GM12878 (cell line): ENCODE data around the gene FREY1. TPM values are rescaled to one million over a fixed set of nuclear protein-coding genes. Genes with fewer than 3 reads are reported as not detected.
A peak's percentile ranks its signal among the peaks of the same experiment; 100 is the strongest.

Experiments
- BCL3 ChIP-seq: IDR thresholded peaks from 2 replicates; pipeline ENCODE4 v1.6.1; 2011; ENCODE audit warnings: borderline replicate concordance, low read depth, mild to moderate bottlenecking, moderate library complexity, low read length; ENCODE audit not compliant: insufficient read depth, poor library complexity, severe bottlenecking
- E2F8 ChIP-seq: fragments of 450-650 bp; IDR thresholded peaks from 2 replicates; pipeline ENCODE4 v1.6.1; 2018; ENCODE audit warnings: mild to moderate bottlenecking, low read depth, moderate library complexity; ENCODE audit not compliant: partially characterized antibody
- HCFC1 ChIP-seq: fragments of 150-350 bp; IDR thresholded peaks from 2 replicates; pipeline ENCODE4 v1.6.1; 2014; ENCODE audit warnings: low read length
- MYB ChIP-seq: fragments of 150-350 bp; IDR thresholded peaks from 2 replicates; pipeline ENCODE4 v1.6.1; 2014; ENCODE audit warnings: mild to moderate bottlenecking, low read depth, low read length, borderline replicate concordance
- RBBP5 ChIP-seq: fragments of 200-600 bp; sonication (generic); conservative IDR thresholded peaks from 2 replicates; pipeline ENCODE4 v1.6.1; 2016
- RCOR1 ChIP-seq: conservative IDR thresholded peaks from 2 replicates; pipeline ENCODE4 v1.6.1; 2012; ENCODE audit warnings: low read depth, low read length, improper control_type of control experiment
- SMAD1 ChIP-seq: fragments of 450-650 bp; IDR thresholded peaks from 2 replicates; pipeline ENCODE4 v1.6.1; 2018; ENCODE audit warnings: mild to moderate bottlenecking, low read depth; ENCODE audit not compliant: partially characterized antibody
- TAF1 ChIP-seq: IDR thresholded peaks from 2 replicates; pipeline ENCODE4 v1.6.1; 2011; ENCODE audit warnings: mild to moderate bottlenecking, low read depth, low read length, borderline replicate concordance
- polyA plus RNA-seq, 11 experiments: library from polyadenylated mRNA; depleted of rRNA in 4 of 11; unstranded in 6 of 11; stranded (reverse) in 5 of 11; fragments of >200 nt; fragmentation: Nextera tagmentation in 4 of 11; fragmentation: Illumina TruSeq in 1 of 11; extraction: Ambion mirVana in 4 of 11; extraction: Trizol in 1 of 11; gene quantifications; 1 replicate in 1 of 11; 2 replicates in 10 of 11; pipeline versions ENCODE4 v1.2.1 to v1.2.3, GENCODE V29; 2011 to 2016; ENCODE audit warnings: inconsistent platforms in 2 of 11, missing spikeins in 2 of 11, low read depth in 1 of 11
- total RNA-seq, 4 experiments: library from RNA; depleted of rRNA in 3 of 4; stranded (reverse); fragments of >200 nt in 3 of 4; fragmentation: Illumina TruSeq in 1 of 4; extraction: Trizol in 1 of 4; gene quantifications; 2 replicates each; pipeline versions ENCODE4 v1.2.1 to v1.2.3, GENCODE V29; 2013 to 2021
- TF ChIP-seq, protein P1 (sequence below): fragments of 450-650 bp; formaldehyde crosslinking; IDR thresholded peaks from 2 replicates; pipeline ENCODE4 v1.5.0; 2022; ENCODE audit warnings: mild to moderate bottlenecking, missing genetic modification characterization
- TF ChIP-seq, protein P2 (sequence below): IDR thresholded peaks from 2 replicates; pipeline ENCODE4 v1.6.1; 2011; ENCODE audit warnings: borderline replicate concordance, low read depth, mild to moderate bottlenecking, moderate library complexity, mixed read lengths, low read length; ENCODE audit not compliant: insufficient read depth; ENCODE audit errors: extremely low read length
- TF ChIP-seq, protein P3 (sequence below): fragments of 450-650 bp; IDR thresholded peaks from 2 replicates; pipeline ENCODE4 v1.6.1; 2017; ENCODE audit warnings: mild to moderate bottlenecking, moderate library complexity
- TF ChIP-seq, protein P4 (sequence below): fragments of 450-650 bp; IDR thresholded peaks from 2 replicates; pipeline ENCODE4 v1.6.1; 2017; ENCODE audit warnings: low read depth, mild to moderate bottlenecking, moderate library complexity

Gene FREY1
- total and polyA plus RNA-seq, 10 of the 15 experiments (the other 5 are each of a cell fraction or from before 2014, with no cell fraction given) = 0.13 to 1.7 (median 0.39) TPM; not detected in 3

GRCh38 chr11:45930031-45930794 is 23.1 kb upstream of the FREY1 start (continued):
- TF ChIP-seq, protein P1, sequence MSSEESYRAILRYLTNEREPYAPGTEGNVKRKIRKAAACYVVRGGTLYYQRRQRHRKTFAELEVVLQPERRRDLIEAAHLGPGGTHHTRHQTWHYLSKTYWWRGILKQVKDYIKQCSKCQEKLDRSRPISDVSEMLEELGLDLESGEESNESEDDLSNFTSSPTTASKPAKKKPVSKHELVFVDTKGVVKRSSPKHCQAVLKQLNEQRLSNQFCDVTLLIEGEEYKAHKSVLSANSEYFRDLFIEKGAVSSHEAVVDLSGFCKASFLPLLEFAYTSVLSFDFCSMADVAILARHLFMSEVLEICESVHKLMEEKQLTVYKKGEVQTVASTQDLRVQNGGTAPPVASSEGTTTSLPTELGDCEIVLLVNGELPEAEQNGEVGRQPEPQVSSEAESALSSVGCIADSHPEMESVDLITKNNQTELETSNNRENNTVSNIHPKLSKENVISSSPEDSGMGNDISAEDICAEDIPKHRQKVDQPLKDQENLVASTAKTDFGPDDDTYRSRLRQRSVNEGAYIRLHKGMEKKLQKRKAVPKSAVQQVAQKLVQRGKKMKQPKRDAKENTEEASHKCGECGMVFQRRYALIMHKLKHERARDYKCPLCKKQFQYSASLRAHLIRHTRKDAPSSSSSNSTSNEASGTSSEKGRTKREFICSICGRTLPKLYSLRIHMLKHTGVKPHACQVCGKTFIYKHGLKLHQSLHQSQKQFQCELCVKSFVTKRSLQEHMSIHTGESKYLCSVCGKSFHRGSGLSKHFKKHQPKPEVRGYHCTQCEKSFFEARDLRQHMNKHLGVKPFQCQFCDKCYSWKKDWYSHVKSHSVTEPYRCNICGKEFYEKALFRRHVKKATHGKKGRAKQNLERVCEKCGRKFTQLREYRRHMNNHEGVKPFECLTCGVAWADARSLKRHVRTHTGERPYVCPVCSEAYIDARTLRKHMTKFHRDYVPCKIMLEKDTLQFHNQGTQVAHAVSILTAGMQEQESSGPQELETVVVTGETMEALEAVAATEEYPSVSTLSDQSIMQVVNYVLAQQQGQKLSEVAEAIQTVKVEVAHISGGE (CRISPR knock-in tag) = no peak
- TF ChIP-seq RCOR1 = peak; percentile 87; the same call in 1 of the 2 replicates
- TF ChIP-seq MYB = no peak
- no peak for TF ChIP-seq RBBP5
- peak; percentile 92 for TF ChIP-seq SMAD1
- TF ChIP-seq BCL3 = peak; percentile 66
- no peak for TF ChIP-seq E2F8
- TF ChIP-seq, protein P2, sequence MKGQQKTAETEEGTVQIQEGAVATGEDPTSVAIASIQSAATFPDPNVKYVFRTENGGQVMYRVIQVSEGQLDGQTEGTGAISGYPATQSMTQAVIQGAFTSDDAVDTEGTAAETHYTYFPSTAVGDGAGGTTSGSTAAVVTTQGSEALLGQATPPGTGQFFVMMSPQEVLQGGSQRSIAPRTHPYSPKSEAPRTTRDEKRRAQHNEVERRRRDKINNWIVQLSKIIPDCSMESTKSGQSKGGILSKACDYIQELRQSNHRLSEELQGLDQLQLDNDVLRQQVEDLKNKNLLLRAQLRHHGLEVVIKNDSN = no peak
- TF ChIP-seq, protein P3, sequence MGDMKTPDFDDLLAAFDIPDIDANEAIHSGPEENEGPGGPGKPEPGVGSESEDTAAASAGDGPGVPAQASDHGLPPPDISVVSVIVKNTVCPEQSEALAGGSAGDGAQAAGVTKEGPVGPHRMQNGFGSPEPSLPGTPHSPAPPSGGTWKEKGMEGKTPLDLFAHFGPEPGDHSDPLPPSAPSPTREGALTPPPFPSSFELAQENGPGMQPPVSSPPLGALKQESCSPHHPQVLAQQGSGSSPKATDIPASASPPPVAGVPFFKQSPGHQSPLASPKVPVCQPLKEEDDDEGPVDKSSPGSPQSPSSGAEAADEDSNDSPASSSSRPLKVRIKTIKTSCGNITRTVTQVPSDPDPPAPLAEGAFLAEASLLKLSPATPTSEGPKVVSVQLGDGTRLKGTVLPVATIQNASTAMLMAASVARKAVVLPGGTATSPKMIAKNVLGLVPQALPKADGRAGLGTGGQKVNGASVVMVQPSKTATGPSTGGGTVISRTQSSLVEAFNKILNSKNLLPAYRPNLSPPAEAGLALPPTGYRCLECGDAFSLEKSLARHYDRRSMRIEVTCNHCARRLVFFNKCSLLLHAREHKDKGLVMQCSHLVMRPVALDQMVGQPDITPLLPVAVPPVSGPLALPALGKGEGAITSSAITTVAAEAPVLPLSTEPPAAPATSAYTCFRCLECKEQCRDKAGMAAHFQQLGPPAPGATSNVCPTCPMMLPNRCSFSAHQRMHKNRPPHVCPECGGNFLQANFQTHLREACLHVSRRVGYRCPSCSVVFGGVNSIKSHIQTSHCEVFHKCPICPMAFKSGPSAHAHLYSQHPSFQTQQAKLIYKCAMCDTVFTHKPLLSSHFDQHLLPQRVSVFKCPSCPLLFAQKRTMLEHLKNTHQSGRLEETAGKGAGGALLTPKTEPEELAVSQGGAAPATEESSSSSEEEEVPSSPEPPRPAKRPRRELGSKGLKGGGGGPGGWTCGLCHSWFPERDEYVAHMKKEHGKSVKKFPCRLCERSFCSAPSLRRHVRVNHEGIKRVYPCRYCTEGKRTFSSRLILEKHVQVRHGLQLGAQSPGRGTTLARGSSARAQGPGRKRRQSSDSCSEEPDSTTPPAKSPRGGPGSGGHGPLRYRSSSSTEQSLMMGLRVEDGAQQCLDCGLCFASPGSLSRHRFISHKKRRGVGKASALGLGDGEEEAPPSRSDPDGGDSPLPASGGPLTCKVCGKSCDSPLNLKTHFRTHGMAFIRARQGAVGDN = peak; percentile 68
- TF ChIP-seq, protein P4, sequence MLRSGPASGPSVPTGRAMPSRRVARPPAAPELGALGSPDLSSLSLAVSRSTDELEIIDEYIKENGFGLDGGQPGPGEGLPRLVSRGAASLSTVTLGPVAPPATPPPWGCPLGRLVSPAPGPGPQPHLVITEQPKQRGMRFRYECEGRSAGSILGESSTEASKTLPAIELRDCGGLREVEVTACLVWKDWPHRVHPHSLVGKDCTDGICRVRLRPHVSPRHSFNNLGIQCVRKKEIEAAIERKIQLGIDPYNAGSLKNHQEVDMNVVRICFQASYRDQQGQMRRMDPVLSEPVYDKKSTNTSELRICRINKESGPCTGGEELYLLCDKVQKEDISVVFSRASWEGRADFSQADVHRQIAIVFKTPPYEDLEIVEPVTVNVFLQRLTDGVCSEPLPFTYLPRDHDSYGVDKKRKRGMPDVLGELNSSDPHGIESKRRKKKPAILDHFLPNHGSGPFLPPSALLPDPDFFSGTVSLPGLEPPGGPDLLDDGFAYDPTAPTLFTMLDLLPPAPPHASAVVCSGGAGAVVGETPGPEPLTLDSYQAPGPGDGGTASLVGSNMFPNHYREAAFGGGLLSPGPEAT = peak; percentile 89
- no peak for TF ChIP-seq HCFC1
- no peak for TF ChIP-seq TAF1
